NCI-H510A treated with DMSO at 0.1 percent for 48 hours (cell line): Measurements from ENCODE around the gene BCORL1.

Source experiments
- DNase-seq: peaks from one replicate; lab custom pipeline; 2025; lab: John Stamatoyannopoulos, UW

Gene BCORL1

DNA sequence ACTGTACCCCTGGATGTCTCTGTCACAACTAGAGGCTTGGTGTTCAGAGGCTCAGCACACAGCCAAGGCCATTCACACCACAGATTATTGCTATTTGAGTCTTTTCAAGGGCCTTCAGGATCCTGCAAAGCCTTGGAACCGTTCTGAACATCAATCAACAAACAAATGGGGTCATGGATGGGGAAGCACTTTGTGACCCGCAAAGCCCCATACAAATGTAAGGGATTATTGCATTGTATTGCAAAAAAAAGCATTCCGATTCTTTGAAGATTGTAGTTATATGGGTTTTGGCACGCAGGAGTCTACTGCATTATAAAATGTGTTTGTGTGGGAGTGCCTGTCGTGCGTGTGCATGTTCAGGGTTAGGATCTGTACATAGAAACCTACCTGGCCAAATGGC is 17.3 kb upstream of the BCORL1 start:
- no peak for DNase-seq

DNA sequence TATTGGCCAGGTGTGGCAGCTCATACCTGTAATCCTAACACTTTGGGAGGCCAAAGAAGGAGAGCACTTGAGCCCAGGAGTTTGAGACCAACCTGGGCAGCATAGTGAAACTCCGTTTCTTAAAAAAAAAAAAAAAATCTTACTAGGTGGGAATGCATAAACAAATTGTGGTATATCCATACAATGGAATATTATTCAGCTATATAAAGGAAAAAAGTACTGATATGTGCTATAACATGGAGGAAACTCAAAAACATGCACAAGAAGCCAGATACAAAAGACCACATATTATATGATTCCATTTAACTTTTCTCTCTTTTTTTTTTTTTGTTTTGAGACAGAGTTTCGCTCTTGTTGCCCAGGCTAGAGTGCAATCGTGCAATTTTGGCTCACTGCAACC is 13.5 kb upstream of the BCORL1 start:
- no peak for DNase-seq

DNA sequence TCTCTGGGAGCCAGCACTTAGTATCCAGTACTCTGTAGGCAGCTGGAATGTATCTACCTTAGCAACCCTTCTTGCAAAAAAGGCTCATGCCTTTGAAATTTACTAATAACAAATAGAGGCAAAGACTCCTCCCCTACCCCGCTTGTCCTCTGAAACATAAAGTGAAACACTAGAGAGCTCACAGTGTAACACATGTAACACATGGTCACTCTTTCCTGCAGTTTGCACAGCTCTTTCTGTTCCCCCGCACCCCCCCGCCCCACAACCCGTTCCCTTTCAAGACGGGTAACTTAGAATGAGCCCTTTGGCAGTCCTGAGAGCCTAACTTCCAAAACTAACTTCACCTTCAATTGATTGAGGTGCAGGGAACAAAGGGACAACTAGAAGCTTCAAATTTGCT is 6.0 kb upstream of the BCORL1 start:
- no peak for DNase-seq

DNA sequence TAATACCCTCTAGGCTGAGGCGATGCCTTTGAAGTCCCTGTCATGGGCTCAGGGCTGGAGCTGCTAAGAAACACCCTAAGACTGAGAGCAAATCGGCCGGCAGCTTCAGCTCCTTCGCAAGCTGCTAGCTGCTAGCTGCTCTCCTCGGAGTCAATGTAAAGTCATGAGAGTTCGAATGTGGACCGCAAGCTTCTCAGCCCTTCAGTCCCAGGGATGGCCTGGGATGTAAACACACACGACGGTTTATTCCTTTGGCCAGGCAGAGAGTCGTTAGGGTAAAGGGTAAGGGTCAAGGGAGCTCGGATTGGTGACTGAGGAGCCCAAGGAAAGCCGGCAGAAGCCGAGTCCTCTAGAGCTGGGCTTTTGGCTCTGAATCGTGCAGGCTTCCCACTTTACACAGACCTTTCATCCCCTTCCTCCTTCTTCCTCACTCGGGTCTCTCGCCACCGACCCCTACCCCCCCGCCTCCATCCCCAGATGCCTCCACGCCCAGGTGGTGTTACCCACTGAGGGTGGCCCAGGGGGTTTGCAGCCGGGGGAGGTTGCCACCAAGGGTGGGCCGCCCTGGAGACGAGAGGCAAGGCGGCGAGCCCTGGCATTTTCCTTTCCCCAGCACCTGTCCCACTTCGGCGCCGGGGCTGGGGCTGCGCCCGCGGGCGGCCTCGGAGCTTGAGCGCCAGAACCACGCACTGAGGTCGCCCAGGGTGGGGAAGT is 3.1 kb upstream of the BCORL1 start:
- no peak for DNase-seq

DNA sequence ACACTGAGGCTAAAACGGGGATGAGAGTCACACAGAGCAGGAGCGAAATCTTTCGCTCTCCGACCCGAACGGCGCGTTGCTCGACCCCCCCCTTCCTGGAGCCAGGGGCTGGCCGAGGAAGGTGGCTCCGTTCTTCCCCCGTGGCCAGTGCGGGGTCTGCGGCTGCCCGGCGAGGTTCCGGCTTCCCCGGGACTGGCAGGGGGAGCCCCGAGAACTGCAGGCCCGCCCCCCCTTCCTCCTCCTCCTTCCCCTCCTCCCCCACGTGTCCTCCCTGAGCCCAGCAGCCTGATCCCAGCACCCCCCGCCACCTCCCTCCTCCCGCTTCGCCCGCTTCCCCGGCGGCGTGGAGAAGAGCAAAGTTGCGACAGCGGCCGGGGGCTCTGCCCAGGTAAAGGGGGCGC is 2.4 kb upstream of the BCORL1 start:
- no peak for DNase-seq

DNA sequence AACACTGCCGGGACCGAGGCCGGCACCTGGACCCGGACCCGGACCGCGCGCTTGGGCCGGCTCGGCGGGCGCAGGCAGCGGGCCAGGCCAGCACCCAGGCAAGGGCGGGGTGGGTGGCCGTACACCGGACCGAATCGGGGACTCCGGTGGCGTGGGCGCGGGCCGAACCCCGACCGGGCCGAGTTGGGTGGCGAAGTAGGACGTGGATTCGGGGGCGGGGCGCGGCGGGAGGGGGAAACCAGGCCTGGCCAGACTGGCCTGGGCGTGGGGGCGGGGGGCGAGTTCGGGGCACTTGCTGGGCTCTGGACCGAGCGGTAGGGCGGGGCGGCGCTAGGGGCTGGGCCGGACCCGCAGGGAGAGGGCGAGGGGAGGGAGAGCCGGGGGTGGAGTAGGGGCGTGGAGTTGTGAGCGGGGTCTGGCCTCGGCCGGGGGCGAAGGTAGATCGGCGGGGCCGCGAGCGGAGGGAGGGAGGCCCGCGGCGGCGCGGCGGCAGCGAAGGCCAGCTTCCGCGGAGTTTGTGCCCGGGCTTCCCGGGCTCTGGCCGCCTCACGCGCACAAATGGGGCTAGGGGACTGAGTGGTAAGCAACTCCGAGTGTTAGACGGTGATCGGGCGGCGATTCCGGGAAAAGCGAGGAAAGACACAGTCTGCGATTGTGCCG is 1.8 kb upstream of the BCORL1 start:
- DNase-seq, result no peak

DNA sequence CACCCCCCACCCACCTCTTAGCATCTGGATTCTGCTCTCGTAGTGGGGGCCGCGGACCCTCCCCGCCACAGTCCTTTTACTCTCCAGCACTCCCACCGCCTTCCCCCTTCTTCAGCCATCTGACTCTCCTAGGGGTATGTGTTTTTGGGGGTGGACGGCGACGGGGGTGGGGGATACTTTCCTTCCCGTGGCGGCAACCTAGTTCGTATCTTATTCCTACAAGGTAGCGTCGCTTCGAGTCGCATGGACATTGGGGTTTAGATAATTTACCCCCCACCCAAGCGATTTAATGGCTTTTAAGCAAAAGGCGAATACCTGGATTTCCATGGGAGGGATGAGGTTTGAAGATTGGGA is 1.3 kb upstream of the BCORL1 start:
- DNase-seq, result no peak

DNA sequence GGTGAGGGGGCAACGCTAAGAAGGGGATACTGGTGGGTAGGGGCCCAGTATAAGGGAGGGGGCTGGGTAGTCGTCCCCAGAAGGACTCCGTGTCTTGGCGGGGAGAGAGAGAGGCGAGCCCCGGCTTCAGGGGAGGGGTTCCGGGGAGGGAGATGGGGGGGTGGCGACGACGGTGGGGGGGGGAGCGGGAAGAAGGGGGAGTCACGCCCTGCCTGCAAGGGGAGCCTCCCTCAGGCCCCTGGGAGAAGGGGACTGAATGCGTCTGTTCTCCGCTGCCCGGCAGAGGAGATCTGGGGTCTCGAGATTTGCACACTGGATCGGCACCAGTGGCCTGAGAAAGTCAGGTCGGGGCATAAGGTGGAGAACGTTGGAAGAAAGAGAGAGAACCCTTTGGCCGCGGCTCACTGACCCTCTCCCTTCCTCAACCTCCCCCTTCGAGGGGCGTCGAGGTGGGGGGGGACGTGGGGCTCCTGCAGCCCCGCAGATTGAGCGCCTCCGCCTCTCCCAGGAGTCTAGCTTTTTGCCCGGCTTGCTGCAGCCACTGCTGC is 609 bp upstream of the BCORL1 start:
- DNase-seq, result no peak

DNA sequence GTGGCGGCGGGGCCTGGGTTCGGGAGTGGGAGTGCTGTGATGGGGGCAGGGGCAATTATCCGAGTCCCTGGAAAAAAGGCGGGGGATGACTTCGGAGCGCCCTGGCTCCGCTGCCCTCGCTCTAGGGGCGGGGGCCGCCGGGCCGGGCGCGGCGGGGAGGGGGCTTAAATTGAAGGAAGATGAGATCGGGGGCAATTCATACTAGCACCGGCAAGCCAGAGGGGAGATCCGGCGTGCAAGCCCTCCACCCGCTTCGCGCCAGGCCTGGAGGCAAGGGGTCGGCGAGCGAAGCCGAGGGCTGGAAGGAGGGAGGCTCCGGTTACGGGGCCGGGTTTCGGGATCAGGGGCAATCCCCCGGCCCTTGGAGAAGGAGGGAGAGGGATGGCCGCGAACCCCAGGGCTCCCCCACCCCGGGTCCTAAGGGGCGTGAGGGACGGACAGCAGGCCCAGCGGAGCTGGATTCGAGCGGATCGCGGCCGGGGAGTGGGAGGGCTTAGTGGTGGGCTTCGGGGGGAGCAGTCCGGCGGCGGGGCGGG is 1.2 kb downstream of the BCORL1 start:
- DNase-seq, result no peak

DNA sequence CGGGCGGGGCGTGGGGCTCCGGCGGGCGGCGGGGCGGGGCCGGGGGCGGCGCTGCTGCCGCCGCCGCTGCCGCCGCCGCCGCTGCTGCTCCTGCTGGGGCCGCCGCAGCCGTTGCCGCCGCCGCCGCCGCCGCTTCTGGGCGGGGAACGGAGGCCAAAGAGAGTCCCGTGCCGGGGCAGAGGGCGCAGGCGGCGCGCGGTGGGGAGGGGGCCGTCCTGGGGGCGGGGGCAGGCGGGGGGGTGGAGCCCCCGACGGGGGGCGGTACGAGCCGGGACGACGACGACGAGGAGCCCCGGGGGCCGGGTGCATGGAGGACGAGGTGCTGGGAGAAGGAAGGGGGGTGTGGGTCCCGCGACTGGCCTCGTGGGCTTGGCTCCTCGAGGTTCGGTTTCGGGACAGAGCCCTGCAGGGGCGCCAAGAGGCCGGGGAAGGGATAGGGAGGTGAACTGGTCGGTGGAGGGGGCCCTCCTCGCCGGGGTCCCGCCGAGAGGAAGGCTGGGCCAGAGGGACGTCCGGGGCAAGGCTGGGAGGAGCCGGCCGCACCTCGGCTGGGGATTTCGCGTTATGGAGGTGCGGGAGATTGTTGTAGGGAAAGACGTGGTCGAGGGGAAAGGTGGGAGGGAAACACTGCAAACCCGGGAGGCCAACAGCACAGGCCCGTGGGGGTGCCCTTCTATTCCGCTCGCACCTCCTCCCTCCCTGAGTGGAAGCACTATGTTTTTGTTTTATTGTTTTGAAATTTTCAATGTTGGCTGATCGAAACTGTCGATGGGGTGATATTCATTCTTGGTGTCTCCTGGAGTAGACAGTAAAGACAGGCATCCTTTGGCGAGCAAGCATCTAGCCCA is 1.9 kb downstream of the BCORL1 start:
- peak; percentile 13 for DNase-seq

DNA sequence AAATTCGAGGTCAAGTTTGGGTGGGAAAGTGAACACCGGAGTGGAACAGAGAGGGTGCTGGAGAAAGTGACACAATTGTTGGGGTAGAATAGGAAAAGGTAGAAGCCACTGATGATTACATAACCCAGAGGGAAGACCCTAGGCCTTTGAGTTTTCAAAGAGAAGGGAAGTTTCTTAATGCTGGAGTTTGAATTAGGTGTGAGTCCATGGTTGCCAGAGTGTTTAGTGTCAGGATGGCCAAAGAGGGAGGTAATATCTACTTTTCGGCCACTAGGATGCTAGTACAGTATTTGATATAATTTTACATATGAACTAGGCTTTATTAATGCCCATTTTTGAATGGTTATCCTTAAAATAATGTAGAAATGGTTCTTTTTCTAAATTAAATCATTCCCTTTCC is 5.4 kb downstream of the BCORL1 start:
- DNase-seq, result no peak

DNA sequence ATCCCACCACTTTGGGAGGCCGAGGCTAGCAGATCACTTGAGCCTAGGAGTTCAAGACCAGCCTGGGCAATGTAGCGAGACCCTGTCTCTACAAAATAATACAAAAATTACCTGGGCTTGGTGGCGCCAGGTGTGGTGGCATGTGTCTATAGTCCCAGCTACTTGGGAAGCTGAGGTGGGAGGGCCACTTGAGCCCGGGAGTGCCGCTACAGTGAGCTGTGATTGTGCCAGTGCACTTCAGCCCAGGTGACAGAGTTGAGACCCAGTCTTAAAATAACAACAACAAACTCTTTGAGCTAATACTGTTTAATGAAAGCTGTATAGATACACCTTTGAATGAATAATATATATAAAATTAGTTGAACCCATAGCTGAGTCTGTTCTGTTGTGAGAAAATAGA is 9.7 kb downstream of the BCORL1 start:
- DNase-seq, result no peak

DNA sequence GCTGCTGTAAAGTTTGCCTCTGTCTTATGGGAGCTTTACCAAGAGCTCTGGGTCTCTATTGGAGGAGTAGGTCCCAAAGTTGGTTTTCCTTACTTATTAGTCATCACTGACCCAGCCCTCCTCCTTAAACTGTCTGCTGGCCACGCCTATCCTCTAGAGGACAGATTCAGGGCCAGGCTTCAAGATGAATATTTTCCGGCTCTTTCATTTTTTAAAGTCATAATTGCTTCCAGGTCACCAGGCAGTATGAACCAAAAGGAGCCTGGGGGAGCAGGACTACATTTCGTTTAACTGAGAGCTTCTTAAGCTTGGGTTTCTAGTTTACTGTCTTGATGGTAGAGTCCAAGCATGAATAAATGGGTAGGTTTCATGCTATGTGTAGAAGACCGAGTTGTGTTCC is 13.7 kb downstream of the BCORL1 start:
- DNase-seq, result no peak

DNA sequence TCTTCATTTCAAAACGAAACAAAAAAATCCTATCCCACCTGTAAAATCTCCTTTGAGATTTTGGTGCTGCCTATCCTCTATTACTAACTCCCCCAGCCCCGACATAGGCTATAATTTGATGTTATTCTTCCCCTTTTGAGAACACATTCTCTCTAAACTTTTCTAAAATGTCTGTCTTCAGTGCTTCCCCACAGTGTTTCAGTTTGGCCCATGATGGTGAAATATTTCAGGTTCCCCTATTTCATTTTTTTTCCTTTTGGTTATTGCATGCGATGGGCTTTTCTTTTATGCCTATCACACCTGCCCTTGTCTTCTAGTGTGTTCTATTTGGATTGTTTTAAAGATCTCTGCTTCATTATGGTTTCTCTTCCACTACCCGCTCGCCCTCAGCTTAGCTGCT is 14.7 kb downstream of the BCORL1 start:
- no peak for DNase-seq

DNA sequence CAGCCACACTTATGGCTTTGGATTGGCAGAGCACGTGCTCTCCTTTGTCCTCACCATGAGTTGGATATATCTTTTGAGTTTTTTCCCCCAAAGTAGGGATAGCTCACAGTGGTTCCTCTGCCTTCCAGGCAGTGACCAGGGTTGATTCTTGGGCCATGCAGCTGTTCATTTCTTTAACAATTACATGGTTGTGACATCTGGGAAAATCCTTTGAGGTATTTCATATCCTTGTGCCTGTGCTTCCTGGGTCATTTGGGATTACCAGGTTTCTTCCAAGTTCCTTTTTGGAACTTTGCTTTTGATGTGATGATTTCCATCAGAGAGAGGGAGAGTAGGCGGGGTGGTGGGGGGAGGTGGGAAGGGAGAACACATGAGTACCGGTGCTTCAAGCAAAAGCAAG is 15.6 kb downstream of the BCORL1 start:
- DNase-seq, result no peak

DNA sequence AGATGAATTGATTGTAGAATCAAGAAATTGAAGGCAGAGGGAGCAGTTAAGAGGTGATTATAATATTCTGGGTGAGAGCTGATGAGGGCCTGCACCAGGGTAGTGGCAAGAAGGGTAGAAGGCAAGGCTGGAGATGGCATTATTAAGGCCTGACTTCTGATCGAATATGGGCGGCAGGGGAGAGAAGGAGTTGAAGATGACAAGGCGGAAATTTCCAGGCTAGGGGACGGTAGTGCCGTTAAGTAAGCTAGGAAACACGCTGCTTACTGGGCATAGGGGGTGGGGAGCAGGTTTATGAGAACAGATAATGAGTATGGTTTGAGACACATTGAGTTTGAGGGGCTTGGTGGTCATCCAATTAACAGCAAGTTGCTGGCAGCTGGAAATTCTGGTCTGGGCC is 19.5 kb downstream of the BCORL1 start:
- DNase-seq, result no peak

DNA sequence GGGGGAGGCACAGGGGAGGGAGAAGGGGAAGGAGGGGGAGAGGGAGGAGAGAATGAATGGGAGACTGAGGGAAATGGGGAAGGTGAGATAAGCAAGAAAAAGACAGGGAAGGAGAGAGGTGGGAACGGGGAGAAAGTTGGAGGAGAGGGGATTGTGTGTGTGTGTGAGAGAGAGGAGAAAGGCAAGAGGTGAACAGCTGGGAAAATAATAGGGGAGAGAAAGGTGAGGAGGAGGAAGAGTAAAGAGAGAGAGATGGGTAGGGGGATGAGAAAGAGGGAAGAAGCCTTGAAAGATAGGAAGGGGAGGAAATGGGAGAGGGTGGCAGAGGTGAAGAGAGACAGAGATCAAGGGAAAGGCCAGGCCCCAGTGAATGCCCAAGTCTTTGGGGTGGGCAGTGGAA is 20.1 kb downstream of the BCORL1 start:
- no peak for DNase-seq

DNA sequence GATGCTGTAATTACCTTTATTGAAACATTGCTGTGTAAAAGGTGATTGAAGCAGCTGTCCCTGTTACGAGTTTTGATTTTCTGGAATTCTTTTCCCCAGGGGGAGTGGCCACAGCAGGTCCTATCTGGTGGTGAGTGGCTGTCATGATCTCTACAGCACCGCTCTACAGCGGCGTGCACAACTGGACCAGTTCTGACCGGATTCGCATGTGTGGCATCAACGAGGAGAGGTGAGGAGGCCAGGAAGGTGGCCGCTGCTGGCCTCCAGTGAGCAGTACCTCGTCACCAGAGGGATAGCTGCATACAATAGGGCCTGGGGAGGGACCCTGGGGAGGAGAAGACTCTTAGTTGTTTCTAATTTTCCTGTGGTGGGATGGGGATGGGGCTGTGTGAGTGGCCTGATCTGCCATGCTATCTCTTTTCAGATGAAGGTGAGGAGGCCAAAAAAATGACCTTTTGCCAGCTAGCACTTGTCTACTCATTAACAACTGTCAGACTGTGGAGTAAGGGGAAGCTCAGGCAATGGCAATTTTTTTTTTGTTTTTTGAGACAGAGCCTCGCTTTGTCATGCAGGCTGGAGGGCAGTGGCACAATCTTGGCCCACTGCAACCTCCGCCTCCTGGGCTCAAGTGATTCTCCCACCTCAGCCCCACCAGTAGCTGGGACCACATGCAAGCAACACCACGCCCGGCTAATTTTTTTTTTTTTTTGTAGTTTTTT is 22.8 kb downstream of the BCORL1 start:
- no peak for DNase-seq

DNA sequence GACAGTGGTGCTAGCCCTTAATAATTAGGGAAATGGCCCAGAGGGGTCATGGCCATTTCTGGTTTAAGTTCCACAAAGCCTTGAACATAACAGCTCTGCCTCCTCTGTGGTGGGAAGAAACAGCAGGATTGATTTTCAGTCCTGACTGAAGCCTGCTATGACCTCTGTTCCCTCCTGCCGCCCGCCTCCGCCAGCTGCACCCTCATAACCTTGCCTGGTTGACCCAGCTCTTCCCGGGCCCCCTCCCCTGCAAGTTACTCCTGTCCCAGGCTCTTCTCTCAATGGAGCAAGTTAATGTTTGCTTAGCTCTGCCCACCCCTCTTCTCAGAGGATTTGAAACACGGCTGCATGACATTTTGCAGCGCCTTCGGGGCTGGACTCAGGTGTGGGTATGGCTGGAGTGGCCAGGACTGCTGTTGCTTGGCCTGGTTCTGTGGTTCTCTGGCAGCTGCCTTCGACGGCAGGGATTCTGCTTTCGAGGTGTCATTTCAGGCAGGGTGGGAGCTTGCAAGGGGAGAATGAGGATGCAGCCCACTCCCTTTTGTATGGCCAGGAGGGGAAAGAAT is 27.3 kb downstream of the BCORL1 start:
- no peak for DNase-seq

DNA sequence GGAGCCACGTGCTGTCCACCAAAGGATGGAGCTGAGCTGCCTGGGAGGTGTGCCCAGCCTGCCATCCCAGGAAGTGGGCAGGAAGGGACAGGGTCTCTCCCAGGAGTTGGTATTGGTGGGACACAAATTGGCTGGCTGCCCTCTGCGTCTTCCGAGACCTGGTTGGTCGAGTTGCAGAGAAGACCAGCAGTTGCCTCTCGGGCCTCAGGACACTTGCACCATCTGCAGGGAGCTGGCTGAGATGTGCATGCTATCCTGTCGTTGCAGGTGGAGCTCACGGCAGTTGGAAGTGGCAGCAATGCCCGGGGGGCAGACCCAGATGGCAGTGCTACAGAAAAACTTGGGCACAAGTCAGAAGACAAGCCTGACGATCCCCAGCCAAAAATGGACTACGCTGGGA is 30.2 kb downstream of the BCORL1 start:
- no peak for DNase-seq

DNA sequence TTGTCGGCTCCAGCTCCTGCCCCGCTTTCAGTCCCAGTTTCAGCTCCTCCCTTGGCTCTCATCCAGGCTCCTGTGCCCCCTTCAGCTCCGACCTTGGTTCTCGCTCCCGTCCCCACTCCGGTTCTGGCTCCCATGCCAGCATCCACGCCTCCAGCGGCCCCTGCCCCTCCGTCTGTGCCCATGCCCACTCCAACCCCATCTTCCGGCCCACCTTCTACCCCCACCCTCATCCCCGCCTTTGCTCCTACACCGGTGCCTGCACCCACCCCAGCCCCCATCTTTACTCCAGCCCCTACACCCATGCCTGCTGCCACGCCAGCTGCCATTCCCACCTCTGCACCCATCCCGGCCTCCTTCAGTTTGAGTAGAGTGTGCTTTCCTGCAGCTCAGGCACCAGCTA is 31.2 kb downstream of the BCORL1 start:
- DNase-seq, result no peak

DNA sequence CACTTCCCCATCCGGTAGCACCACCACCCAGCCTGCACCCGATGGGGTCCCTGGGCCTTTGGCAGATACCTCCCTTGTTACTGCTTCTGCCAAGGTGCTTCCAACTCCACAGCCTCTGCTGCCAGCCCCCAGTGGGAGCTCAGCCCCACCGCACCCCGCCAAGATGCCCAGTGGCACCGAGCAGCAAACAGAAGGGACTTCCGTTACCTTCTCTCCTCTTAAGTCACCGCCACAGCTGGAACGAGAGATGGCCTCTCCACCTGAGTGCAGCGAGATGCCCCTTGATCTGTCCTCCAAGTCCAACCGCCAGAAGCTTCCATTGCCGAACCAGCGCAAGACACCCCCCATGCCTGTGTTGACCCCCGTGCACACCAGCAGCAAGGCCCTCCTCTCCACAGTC is 31.9 kb downstream of the BCORL1 start:
- no peak for DNase-seq
